Liver (tissue), 9 donors: ENCODE measurements around the gene PSPN. TPM values are rescaled to one million over a fixed set of nuclear protein-coding genes. Genes with fewer than 3 reads are reported as not detected.

Experiments
- DNase-seq: peaks from one replicate; pipeline ENCODE4 v3.0.0-alpha.2; 2017; ENCODE audit warnings: low spot score
- H3K27ac ChIP-seq, 2 donors: one replicate each; pipeline ENCODE4 v1.7.0; 2013; ENCODE audit warnings: inconsistent platforms in 2 of 2, low read length in 2 of 2, control low read depth in 1 of 2, low read depth in 1 of 2, mild to moderate bottlenecking in 1 of 2
- H3K27me3 ChIP-seq, 4 donors: one replicate each; pipeline versions ENCODE4 v1.6.1 to v1.7.0; 2013; ENCODE audit warnings: low read length in 3 of 4, inconsistent platforms in 1 of 4, mild to moderate bottlenecking in 1 of 4, moderate library complexity in 1 of 4; ENCODE audit not compliant: control insufficient read depth in 4 of 4, insufficient read depth in 4 of 4
- H3K36me3 ChIP-seq, 4 donors: one replicate each; pipeline versions ENCODE4 v1.6.1 to v1.7.0; 2013; ENCODE audit warnings: low read length in 3 of 4, mild to moderate bottlenecking in 3 of 4, low read depth in 1 of 4, moderate library complexity in 1 of 4; ENCODE audit not compliant: control insufficient read depth in 4 of 4, insufficient read depth in 3 of 4
- H3K4me1 ChIP-seq, 4 donors: one replicate each; pipeline versions ENCODE4 v1.6.1 to v1.7.0; 2013; ENCODE audit warnings: low read length in 3 of 4, mild to moderate bottlenecking in 3 of 4, moderate library complexity in 1 of 4; ENCODE audit not compliant: control insufficient read depth in 4 of 4, insufficient read depth in 4 of 4
- H3K4me3 ChIP-seq, 3 donors: one replicate each; pipeline versions ENCODE4 v1.6.1 to v1.7.0; 2013; ENCODE audit warnings: low read length in 3 of 3, control low read depth in 1 of 3, low read depth in 1 of 3, mild to moderate bottlenecking in 1 of 3
- H3K9ac ChIP-seq, 2 donors: one replicate each; pipeline ENCODE4 v1.7.0; 2013; ENCODE audit warnings: low read length in 2 of 2, mild to moderate bottlenecking in 2 of 2, moderate library complexity in 2 of 2, control low read depth in 1 of 2, low read depth in 1 of 2
- H3K9me3 ChIP-seq, 4 donors: one replicate each; pipeline versions ENCODE4 v1.6.1 to v1.7.0; 2013; ENCODE audit warnings: low read length in 3 of 4; ENCODE audit not compliant: control insufficient read depth in 4 of 4
- ATF3 ChIP-seq: IDR thresholded peaks from 2 replicates; pipeline ENCODE4 v1.6.1; 2016; ENCODE audit warnings: antibody characterized with exemption
- CTCF ChIP-seq: fragments of 150-350 bp; IDR thresholded peaks from 2 replicates; pipeline ENCODE4 v1.5.1; 2017; ENCODE audit warnings: improper control_type of control experiment, low read depth, low read length; ENCODE audit not compliant: missing input control
- EGR1 ChIP-seq, 2 donors: IDR thresholded peaks; 2 replicates each; pipeline ENCODE4 v1.6.1; 2016 to 2018; ENCODE audit warnings: antibody characterized with exemption in 2 of 2, low read depth in 2 of 2
- FOXA1 ChIP-seq: IDR thresholded peaks from 2 replicates; pipeline ENCODE4 v1.6.1; 2016; ENCODE audit warnings: antibody characterized with exemption
- FOXA2 ChIP-seq: IDR thresholded peaks from 2 replicates; pipeline ENCODE4 v1.6.1; 2016; ENCODE audit warnings: antibody characterized with exemption
- GABPA ChIP-seq, 2 donors: IDR thresholded peaks in 1 of 2; conservative IDR thresholded peaks in 1 of 2; 2 replicates each; pipeline ENCODE4 v1.6.1; 2016; ENCODE audit warnings: antibody characterized with exemption in 2 of 2, mild to moderate bottlenecking in 1 of 2, moderate library complexity in 1 of 2
- HNF4A ChIP-seq, 2 donors: conservative IDR thresholded peaks; 2 replicates each; pipeline ENCODE4 v1.6.1; 2016; ENCODE audit warnings: antibody characterized with exemption in 2 of 2, mild to moderate bottlenecking in 2 of 2
- HNF4G ChIP-seq: IDR thresholded peaks from 2 replicates; pipeline ENCODE4 v1.6.1; 2016; ENCODE audit warnings: antibody characterized with exemption
- REST ChIP-seq: IDR thresholded peaks from 2 replicates; pipeline ENCODE4 v1.6.1; 2016; ENCODE audit warnings: antibody characterized with exemption, mild to moderate bottlenecking
- SP1 ChIP-seq: IDR thresholded peaks from 2 replicates; pipeline ENCODE4 v1.6.1; 2018; ENCODE audit warnings: antibody characterized with exemption, mild to moderate bottlenecking
- TAF1 ChIP-seq: conservative IDR thresholded peaks from 2 replicates; pipeline ENCODE4 v1.6.1; 2016; ENCODE audit warnings: antibody characterized with exemption, mild to moderate bottlenecking
- YY1 ChIP-seq: IDR thresholded peaks from 2 replicates; pipeline ENCODE4 v1.6.1; 2016; ENCODE audit warnings: antibody characterized with exemption, mild to moderate bottlenecking
- ZBTB33 ChIP-seq: IDR thresholded peaks from 2 replicates; pipeline ENCODE4 v1.6.1; 2016; ENCODE audit warnings: antibody characterized with exemption
- WGBS: extraction: QIAGEN DNeasy Blood & Tissue Kit; methylation state at CpG from one replicate; pipeline ENCODE4 v1.1.7; 2013; 5-methylcytosine and 5-hydroxymethylcytosine counted together
- polyA plus RNA-seq, 2 donors: library from polyadenylated mRNA; stranded (reverse) in 1 of 2; unstranded in 1 of 2; fragments of 200-250 nt in 1 of 2; fragments of >200 nt in 1 of 2; fragmentation: Nextera tagmentation in 1 of 2; extraction: Ambion mirVana in 1 of 2; gene quantifications; one replicate each; pipeline versions ENCODE4 v1.2.1 to v1.2.3, GENCODE V29; 2013 to 2015
- total RNA-seq, 2 donors: library from RNA; depleted of rRNA; stranded (reverse); fragments of >200 nt; gene quantifications; one replicate each; pipeline ENCODE4 v1.2.3, GENCODE V29; 2014
- donor health status: healthy.
- donor health status: healthy.
- donor health status: healthy.
- donor health status: healthy.
- donor health status: healthy.

Gene PSPN
- total and polyA plus RNA-seq, 4 donors: 0.51 to 0.75 (median 0.62) TPM

GRCh38 chr19:6374711-6375410 is 872 bp downstream of the PSPN start:
- H3K27me3 ChIP-seq: no peaks in the 10 kb centered on the region
- 92% methylated on average over 29 of the region's 29 CpGs for WGBS
- TF ChIP-seq CTCF: no peak
- no peak for TF ChIP-seq EGR1 (IDR thresholded peaks at IDR 0.05; ENCODE audit: low read depth in 2 of 2)
- no peak for DNase-seq
- no peak overlapping the region for H3K27ac ChIP-seq
- H3K36me3 ChIP-seq: peaks cover 5 to 12% (median 9%) of the 10 kb centered on the region in 4 donors
- H3K9me3 ChIP-seq: no peaks in the 10 kb centered on the region
- H3K4me3 ChIP-seq: no peak overlapping the region
- H3K9ac ChIP-seq: no peak overlapping the region
- peaks cover 2 to 14% (median 4%) of the 10 kb centered on the region in 4 donors for H3K4me1 ChIP-seq

- DNase-seq: no peak
- peaks cover 2 to 14% (median 4%) of the 10 kb centered on the region in 4 donors for H3K4me1 ChIP-seq
- H3K9me3 ChIP-seq: no peaks in the 10 kb centered on the region
- no peaks in the 10 kb centered on the region for H3K27me3 ChIP-seq
- 90% methylated on average over 29 of the region's 29 CpGs for WGBS
- H3K4me3 ChIP-seq: no peak overlapping the region
- peaks cover 2 to 12% (median 3%) of the 10 kb centered on the region in 4 donors for H3K36me3 ChIP-seq
- no peak overlapping the region for H3K27ac ChIP-seq
- no peak overlapping the region for H3K9ac ChIP-seq
- TF ChIP-seq HNF4G (no peak), YY1 (no peak), TAF1 (no peak), SP1 (no peak), HNF4A (conservative IDR thresholded peaks at IDR 0.05) (no peak), ATF3 (no peak), CTCF (no peak), FOXA2 (no peak), FOXA1 (no peak), GABPA (IDR thresholded peaks at IDR 0.05 in 1 of 2, conservative IDR thresholded peaks at IDR 0.05 in 1 of 2) (no peak), ZBTB33 (no peak), REST (no peak), EGR1 (IDR thresholded peaks at IDR 0.05; ENCODE audit: low read depth in 2 of 2) (no peak)
Observed at GRCh38 chr19:6374161-6374709, 1.5 kb downstream of the PSPN start.
